ENCODE results near the gene TMEM115.
A peak's percentile ranks its signal among the peaks of the same experiment; 100 is the strongest.

The TMEM115 gene
- total RNA-seq = 18.8 to 47.2 reads per million in 2 donors

- DNase-seq = peak; percentile 93
Observed at GRCh38 chr3:50358911-50359759, at the start of gene TMEM115. TSS of gene TMEM115 (minus strand) at chr3:50359521. CDS start at chr3:50359063, 458 bp downstream.

DNA sequence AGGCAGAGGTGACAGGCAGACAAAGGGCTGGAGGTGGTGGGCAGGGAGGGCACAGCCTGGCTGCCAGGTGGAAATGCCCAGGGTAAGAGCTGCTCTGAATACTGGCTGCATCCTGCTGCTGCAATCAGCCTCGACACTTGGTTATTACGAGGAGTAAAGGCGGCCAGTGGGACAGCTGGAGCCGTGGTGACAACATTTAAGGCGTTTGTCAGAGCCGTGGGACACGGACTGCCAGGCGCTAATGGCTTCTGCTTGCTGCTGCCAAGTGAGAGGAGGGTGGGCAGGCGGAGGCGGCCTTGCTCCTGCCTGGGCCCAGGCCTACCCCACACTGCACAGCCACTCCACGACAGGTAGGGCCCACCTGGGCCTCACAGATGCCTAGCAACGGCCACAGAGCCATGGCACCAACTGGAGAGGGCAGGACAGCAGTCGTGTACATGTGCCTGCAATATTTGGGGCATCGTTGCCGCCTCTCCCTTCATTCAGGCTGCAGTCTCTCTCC is 49.2 kb upstream of the TMEM115 start:
- no peak for DNase-seq

DNA sequence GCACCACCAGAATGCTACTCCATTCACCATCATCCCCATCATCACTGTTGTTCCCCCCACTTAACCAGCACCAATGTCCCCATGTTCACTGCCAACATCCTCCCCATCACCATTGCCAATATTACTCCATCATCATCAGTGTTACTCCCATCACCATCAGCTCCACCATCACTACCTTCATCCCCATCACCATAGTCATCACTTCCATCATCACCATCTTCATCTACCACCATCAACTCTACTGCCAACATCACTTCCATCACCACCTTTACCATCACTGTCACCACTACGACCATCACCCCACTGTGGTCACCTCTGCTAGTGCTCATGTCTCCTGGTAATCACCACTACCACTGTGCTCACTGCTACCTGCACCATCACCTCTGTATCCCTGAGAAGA is 47.2 kb upstream of the TMEM115 start:
- no peak for DNase-seq

DNA sequence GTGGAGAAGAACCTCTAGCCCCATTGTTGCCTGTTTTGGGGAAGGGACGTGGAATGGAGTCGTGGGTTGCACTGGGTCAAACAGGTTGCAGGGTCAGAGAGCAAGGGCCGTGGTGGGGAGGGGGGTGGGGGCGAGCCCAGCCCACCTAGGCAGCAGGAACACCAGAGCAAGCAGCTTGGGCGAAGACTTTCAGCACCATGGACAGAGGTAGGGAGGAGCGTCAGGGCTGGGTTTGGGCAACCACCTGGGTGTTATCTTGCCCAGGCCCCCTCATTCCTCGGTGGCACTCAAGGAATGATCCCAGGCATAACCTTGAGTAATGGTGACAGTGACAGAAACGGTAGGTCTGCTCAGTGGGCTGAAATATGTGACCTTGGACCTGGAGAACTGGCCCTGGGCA is 45.9 kb upstream of the TMEM115 start:
- DNase-seq = no peak

DNA sequence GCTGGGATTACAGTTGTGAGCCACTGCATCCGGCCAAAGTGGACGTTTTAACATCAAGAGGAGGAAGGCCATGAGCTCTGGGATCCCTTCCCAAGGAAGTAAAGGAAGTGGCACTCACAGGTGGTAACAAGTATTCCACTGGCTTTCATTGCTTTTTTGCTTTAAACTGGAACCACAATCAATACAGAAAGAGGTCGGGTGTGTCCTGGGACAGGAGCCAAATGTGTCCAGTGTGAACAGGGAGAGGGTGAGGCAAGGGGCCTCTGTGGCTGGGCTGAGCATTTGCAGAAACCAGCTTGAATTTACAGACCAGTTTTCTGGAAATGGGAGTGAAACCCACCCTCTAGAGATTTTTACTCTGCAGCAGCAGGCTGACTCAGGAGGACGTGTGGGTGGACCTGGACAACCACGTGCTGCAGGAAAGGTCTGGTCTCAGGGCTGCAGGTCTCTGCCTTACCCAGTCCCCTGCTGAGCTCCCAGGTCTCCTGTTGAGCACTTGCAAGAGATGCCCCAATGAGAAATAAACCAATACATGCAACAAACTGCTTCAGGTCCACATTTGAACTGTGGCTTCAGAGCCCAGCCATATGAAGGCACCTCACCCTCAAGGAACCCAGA is 42.8 kb upstream of the TMEM115 start:
- DNase-seq = no peak

- DNase-seq = no peak
Observed at GRCh38 chr3:50396502-50396901, 37.2 kb upstream of the TMEM115 start.

GRCh38 chr3:50395070-50395860 is 35.9 kb upstream of the TMEM115 start:
- no peak for DNase-seq

GRCh38 chr3:50393061-50393460 is 33.7 kb upstream of the TMEM115 start:
- no peak for DNase-seq

GRCh38 chr3:50392101-50392715 is 32.9 kb upstream of the TMEM115 start:
- DNase-seq = no peak

GRCh38 chr3:50390508-50391224 is 31.3 kb upstream of the TMEM115 start:
- no peak for DNase-seq

- DNase-seq = no peak
Observed at GRCh38 chr3:50389414-50389767, 30.1 kb upstream of the TMEM115 start.

DNA sequence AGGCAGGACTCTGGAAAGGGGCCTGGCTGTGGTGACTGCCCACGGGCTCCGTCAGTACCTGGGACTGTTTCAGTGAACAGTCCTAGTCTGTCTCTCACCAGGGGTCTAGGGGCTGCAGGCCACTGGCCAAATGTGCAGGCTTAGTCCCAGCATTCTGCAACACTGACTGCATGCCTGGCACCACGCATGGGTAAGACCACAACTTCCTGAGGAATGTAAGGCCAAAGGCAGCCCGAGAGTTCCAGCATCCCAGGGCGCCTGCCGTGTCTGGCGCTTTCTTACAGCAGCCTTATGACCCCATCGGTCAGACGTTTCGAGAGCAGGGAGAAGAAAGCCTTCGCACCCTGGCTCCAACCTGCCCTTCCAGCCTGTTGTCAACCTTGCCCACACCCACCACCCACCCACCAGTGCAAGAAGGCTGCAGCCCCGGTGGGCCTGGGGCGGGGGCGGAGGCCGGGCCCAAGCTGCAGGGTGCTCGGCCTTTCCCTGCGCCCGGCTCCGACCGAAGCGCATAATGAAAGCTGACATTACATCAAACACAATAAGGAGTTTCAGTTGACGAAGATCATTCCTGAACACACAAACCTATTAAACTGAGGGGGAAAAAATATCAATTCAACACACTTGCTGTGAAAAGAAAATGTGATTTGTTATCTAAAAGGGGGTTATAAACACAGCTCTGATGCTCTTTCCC is 29.5 kb upstream of the TMEM115 start:
- DNase-seq = no peak

- no peak for DNase-seq
Observed at GRCh38 chr3:50388016-50388719, 28.8 kb upstream of the TMEM115 start.

GRCh38 chr3:50385754-50386153 is 26.4 kb upstream of the TMEM115 start:
- DNase-seq = no peak

DNA sequence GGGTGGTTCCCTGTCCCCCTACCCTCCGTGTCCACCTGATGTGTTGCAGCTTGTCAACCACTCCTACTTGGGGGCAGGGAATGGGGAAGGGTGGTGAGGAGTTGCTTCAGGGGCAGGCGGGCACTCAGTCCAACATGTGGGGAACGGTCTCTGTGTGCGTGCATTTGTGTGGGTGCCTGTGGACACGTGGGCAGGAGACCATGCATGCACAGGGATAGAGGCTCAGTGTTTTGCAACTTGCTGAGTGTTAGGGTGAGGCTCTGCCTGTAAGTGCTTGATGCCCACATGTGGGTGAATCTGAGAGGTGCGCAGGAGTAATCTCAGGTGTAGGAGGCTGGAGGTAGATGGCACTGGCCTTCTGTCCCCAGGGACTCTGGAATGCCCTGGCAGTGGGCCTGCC is 24.4 kb upstream of the TMEM115 start:
- no peak for DNase-seq

GRCh38 chr3:50382722-50383121 is 23.4 kb upstream of the TMEM115 start:
- DNase-seq = no peak

DNA sequence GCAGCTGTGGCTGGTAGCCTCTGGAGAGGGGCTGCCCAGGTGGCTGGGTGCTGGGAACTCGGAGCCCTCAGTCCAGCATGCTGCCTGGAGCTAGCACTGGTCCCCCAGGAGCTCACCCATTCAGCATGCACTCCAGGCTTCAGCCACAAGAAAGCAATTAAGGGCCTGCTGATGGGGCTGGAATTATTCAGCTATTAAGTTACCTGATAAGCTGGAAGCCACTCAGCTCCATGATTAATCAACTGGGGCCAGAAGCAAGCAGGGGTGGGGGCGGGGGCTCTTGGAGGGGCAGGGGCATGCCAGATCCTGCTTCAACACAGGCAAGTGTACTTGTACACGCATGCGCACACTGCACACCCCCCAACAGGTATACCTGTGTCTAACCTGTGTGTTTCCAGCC is 22.1 kb upstream of the TMEM115 start:
- no peak for DNase-seq

GRCh38 chr3:50380405-50381085 is 21.2 kb upstream of the TMEM115 start:
- no peak for DNase-seq

- DNase-seq = no peak
Observed at GRCh38 chr3:50378757-50379156, 19.4 kb upstream of the TMEM115 start.

DNA sequence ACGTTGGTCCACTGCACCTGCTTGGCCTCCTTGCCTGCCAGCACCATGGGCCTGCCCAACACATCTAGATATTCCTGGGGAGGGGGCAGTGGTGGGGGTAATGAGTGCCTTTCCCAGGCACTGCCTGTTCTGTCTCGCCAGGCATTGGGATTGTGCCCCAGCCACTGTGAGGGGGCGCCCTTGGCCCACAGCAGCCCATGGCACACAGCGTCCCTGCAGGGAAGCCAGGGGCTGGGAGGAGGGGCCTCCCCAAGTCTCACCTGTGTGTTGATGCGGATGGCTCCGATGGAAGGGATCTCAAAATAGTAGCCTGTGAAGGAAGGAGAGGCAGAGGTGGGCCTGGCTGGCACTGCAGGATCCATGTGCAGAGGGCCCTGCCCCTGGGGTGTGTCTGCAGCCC is 18.7 kb upstream of the TMEM115 start:
- DNase-seq = no peak
